Left lung (tissue), 14 donors: ENCODE measurements around the gene FKBP9. TPM values are rescaled to one million over a fixed set of nuclear protein-coding genes. Genes with fewer than 3 reads are reported as not detected.

ENCODE experiments used
- ATAC-seq: fragments of 200-7000 bp; cut with Tn5 transposase; one replicate; pipeline ENCODE4 v1.9.1; 2020; ENCODE audit warnings: moderate library complexity
- DNase-seq, 4 donors: peaks; one replicate each; pipeline ENCODE4 v3.0.0-alpha.2; 2013 to 2020
- H3K27ac ChIP-seq, 2 donors: fragments of 200-600 bp; sonication (generic) in 1 of 2; one replicate each; pipeline versions ENCODE4 v1.5.0 to v1.8.0; 2020 to 2021
- H3K27me3 ChIP-seq, 2 donors: fragments of 200-600 bp; sonication (generic) in 1 of 2; one replicate each; pipeline versions ENCODE4 v1.5.0 to v1.8.0; 2020 to 2021
- H3K36me3 ChIP-seq, 2 donors: fragments of 200-600 bp; sonication (generic) in 1 of 2; one replicate each; pipeline versions ENCODE4 v1.5.0 to v1.8.0; 2020 to 2021
- H3K4me1 ChIP-seq, 2 donors: fragments of 200-600 bp; one replicate each; pipeline ENCODE4 v1.8.0; 2021
- H3K4me3 ChIP-seq, 2 donors: fragments of 200-600 bp; sonication (generic) in 1 of 2; one replicate each; pipeline versions ENCODE4 v1.5.0 to v1.8.0; 2020 to 2021; ENCODE audit warnings: mild to moderate bottlenecking in 1 of 2
- H3K9me3 ChIP-seq, 2 donors: fragments of 200-600 bp; sonication (generic) in 1 of 2; one replicate each; pipeline versions ENCODE4 v1.5.0 to v1.8.0; 2020 to 2021
- intact Hi-C, 2 donors: fragments of 100-400 bp; cut with DNase I; formaldehyde crosslinking; loops; one replicate each; pipeline versions ENCODE4 v1.11.2 to v1.14.2; 2022
- long read RNA-seq, 12 donors: library from polyadenylated mRNA in 2 of 12; unstranded in 2 of 12; transcript quantifications; one replicate each; pipeline ENCODE4 v2.0.0 and lab custom pipeline, GENCODE V29; 2019 to 2026
- polyA plus RNA-seq, 6 donors: library from polyadenylated mRNA; unstranded; fragments of 120-200 nt; gene quantifications; one replicate each; pipeline ENCODE4 v1.2.1, GENCODE V29; 2013; ENCODE audit not compliant: insufficient read length in 6 of 6
- total RNA-seq, 2 donors: library from RNA; stranded (reverse); fragmentation: NEBNext Ultra II Directional; extraction: Animal tissue kit (Norgen Biotek cat#: 25700); gene quantifications; one replicate each; pipeline ENCODE4 v1.2.1, GENCODE V29; 2021
- TF ChIP-seq, protein P1 (sequence below), 2 donors: fragments of 200-600 bp; sonication (generic) in 1 of 2; IDR thresholded peaks; one replicate each; pipeline versions ENCODE4 v1.5.0 to v1.8.0; 2021; ENCODE audit warnings: antibody characterized with exemption in 2 of 2
- donor health status: DM: no; HTN: yes; CAD: no.
- donor health status: DM: no; HTN: no; CAD: no.

The FKBP9 gene, protein sequence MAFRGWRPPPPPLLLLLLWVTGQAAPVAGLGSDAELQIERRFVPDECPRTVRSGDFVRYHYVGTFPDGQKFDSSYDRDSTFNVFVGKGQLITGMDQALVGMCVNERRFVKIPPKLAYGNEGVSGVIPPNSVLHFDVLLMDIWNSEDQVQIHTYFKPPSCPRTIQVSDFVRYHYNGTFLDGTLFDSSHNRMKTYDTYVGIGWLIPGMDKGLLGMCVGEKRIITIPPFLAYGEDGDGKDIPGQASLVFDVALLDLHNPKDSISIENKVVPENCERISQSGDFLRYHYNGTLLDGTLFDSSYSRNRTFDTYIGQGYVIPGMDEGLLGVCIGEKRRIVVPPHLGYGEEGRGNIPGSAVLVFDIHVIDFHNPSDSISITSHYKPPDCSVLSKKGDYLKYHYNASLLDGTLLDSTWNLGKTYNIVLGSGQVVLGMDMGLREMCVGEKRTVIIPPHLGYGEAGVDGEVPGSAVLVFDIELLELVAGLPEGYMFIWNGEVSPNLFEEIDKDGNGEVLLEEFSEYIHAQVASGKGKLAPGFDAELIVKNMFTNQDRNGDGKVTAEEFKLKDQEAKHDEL
- total RNA-seq, result 100 to 1,000 TPM in 1 of 2 donors, 10 to 100 TPM in 1; 91.4 to 130 TPM
- 100 to 1,000 TPM; 169 to 264 (median 214) TPM for polyA plus RNA-seq
- long read RNA-seq, donor 1, transcript FKBP9-201 (10 exons, 3,462 nt), result major isoform, 42 of 125 reads
- long read RNA-seq, donor 1, partial matches to known transcripts, result 78 of 125 reads
- long read RNA-seq, donor 1, other reads (novel, unspliced or antisense), result 0 of 125 reads
- long read RNA-seq, donor 2, transcript FKBP9-201 (10 exons, 3,462 nt), result major isoform, 41 of 94 reads
- long read RNA-seq, donor 2, partial matches to known transcripts, result 17 of 94 reads
- long read RNA-seq, donor 2, other reads (novel, unspliced or antisense), result 32 of 94 reads
- long read RNA-seq, donor 3, transcript FKBP9-201 (10 exons, 3,462 nt), result major isoform, 29 of 34 reads
- long read RNA-seq, donor 3, partial matches to known transcripts, result 5 of 34 reads
- long read RNA-seq, donor 3, other reads (novel, unspliced or antisense), result 0 of 34 reads
- long read RNA-seq, donor 4, transcript FKBP9-201 (10 exons, 3,462 nt), result major isoform, 8 of 20 reads
- long read RNA-seq, donor 4, partial matches to known transcripts, result 3 of 20 reads
- long read RNA-seq, donor 4, other reads (novel, unspliced or antisense), result 8 of 20 reads
- long read RNA-seq, donor 5, transcript FKBP9-201 (10 exons, 3,462 nt), result major isoform, 28 of 270 reads
- long read RNA-seq, donor 5, partial matches to known transcripts, result 241 of 270 reads
- long read RNA-seq, donor 5, other reads (novel, unspliced or antisense), result 0 of 270 reads
- long read RNA-seq, donor 6, transcript FKBP9-201 (10 exons, 3,462 nt), result major isoform, 31 of 59 reads
- long read RNA-seq, donor 6, partial matches to known transcripts, result 5 of 59 reads
- long read RNA-seq, donor 6, other reads (novel, unspliced or antisense), result 21 of 59 reads
- long read RNA-seq, donor 7, transcript FKBP9-201 (10 exons, 3,462 nt), result major isoform, 17 of 25 reads
- long read RNA-seq, donor 7, partial matches to known transcripts, result 6 of 25 reads
- long read RNA-seq, donor 7, other reads (novel, unspliced or antisense), result 0 of 25 reads
- long read RNA-seq, donor 8, transcript FKBP9-201 (10 exons, 3,462 nt), result major isoform, 52 of 96 reads
- long read RNA-seq, donor 8, partial matches to known transcripts, result 42 of 96 reads
- long read RNA-seq, donor 8, other reads (novel, unspliced or antisense), result 0 of 96 reads
- long read RNA-seq, donor 9, partial matches to known transcripts, result 0 of 2 reads
- long read RNA-seq, donor 9, other reads (novel, unspliced or antisense), result 0 of 2 reads
- long read RNA-seq, donor 10, partial matches to known transcripts, result 0 of 8 reads
- long read RNA-seq, donor 10, other reads (novel, unspliced or antisense), result 4 of 8 reads
- long read RNA-seq, donor 11, transcript FKBP9-201 (10 exons, 3,462 nt), result major isoform, 13 of 30 reads
- long read RNA-seq, donor 11, partial matches to known transcripts, result 16 of 30 reads
- long read RNA-seq, donor 11, other reads (novel, unspliced or antisense), result 0 of 30 reads
- long read RNA-seq, donor 12, transcript FKBP9-201 (10 exons, 3,462 nt), result major isoform, 23 of 43 reads
- long read RNA-seq, donor 12, partial matches to known transcripts, result 20 of 43 reads
- long read RNA-seq, donor 12, other reads (novel, unspliced or antisense), result 0 of 43 reads

DNA sequence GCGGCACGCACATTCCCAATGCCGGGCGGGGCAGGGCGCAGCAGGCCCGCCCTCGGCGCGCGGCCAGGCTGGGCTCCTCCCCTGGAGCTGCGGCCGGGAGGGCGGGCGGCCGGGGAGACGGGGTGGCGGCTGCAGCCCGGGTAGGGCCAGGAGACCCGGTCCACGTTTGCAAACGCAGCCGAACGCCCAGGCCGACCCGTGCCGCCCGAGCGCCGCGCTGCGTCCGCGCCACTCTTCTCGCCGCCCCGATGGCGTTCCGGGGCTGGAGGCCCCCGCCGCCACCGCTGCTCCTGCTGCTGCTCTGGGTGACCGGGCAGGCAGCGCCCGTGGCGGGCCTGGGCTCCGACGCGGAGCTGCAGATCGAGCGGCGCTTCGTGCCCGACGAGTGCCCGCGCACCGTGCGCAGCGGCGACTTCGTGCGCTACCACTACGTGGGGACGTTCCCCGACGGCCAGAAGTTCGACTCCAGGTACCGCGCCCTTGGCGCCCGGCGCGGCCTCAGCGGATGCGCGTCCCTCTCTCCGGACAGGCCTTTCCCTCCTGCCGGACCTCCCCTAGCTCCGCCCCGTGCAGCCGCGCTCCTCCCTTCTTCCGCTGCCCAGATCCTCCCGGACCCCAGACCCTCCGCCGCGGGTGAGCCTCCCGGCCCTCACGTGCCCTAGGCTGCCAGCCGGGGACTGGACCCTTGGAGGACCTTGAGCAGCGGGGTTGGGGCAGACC, at the start of gene FKBP9:
FKBP9 (plus strand) TSS at position 115 of the 720 bp plus-strand sequence; CDS start at position 249, 134 bp downstream.
- Histone ChIP-seq H3K27me3 (peaks cover 0 to 11% of the 10 kb centered on the region in 2 donors), H3K4me3 (peak within 1 kb of the TSS; percentile 65 to 98), H3K27ac (peak within 1 kb of the TSS; percentile 90 to 95), H3K4me1 (peaks cover 3 to 21% of the 10 kb centered on the region in 2 donors), H3K9me3 (no peaks in the 10 kb centered on the region), H3K36me3 (no peaks in the 10 kb centered on the region)
- intact Hi-C loops, result no loop called here
- TF ChIP-seq, protein P1, sequence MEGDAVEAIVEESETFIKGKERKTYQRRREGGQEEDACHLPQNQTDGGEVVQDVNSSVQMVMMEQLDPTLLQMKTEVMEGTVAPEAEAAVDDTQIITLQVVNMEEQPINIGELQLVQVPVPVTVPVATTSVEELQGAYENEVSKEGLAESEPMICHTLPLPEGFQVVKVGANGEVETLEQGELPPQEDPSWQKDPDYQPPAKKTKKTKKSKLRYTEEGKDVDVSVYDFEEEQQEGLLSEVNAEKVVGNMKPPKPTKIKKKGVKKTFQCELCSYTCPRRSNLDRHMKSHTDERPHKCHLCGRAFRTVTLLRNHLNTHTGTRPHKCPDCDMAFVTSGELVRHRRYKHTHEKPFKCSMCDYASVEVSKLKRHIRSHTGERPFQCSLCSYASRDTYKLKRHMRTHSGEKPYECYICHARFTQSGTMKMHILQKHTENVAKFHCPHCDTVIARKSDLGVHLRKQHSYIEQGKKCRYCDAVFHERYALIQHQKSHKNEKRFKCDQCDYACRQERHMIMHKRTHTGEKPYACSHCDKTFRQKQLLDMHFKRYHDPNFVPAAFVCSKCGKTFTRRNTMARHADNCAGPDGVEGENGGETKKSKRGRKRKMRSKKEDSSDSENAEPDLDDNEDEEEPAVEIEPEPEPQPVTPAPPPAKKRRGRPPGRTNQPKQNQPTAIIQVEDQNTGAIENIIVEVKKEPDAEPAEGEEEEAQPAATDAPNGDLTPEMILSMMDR (IDR thresholded peaks at IDR 0.05), result no peak
- DNase-seq (peak; percentile 89 to 96 (median 93)), ATAC-seq (peak; percentile 96)

DNA sequence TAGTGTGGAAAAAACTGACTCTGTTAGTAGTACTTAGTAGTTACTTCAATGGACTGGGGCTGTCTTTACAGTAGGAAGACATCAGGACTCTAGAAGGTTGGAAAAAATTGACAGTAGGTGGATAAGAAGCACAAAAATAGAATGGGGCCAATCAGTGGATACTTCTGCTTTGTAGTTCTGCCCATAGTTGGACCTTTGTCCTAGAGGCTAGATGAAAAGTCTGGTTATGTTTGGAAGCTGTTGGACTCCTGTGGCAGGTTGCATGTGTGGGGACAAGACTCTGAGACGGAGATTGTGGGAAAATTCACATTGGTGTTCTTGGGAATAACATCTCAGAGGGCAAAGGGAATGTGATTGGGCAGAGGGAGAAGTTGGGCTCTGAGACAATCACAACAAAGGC, 47.0 kb upstream of the FKBP9 start:
- peaks cover 0 to 2% of the 10 kb centered on the region in 2 donors for H3K36me3 ChIP-seq
- intact Hi-C loops, result no loop called here

DNA sequence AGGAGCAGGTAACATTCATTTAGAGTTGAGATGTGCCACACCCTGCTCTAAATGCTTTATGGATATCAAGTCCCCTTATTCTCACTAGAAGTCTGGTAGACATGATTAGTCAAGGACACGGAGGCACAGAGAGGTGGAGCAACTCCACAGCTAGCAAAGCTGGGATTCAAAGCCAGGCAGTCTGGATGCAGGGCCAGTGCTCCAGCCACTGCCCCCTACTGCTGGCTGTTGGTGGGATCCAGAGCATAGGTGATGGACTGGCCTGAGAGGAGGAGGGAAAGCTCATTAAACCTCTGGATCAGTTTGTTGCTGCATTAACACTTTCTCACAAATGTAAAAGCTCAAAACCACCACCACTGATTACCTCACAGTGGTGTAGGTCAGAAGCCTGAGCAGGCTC, 43.1 kb upstream of the FKBP9 start:
- H3K36me3 ChIP-seq, result peaks cover 0 to 37% of the 10 kb centered on the region in 2 donors
- H3K4me3 ChIP-seq, result no peak overlapping the region
- no peaks in the 10 kb centered on the region for H3K9me3 ChIP-seq
- TF ChIP-seq, protein P1 (IDR thresholded peaks at IDR 0.05), result no peak
- H3K27me3 ChIP-seq, result no peaks in the 10 kb centered on the region
- H3K27ac ChIP-seq, result no peak overlapping the region
- ATAC-seq (no peak), DNase-seq (no peak)
- no peaks in the 10 kb centered on the region for H3K4me1 ChIP-seq
- intact Hi-C loops, result no loop called here

More for the DNA sequence above, 47.0 kb upstream of the FKBP9 start:
- TF ChIP-seq, protein P1 (IDR thresholded peaks at IDR 0.05), result no peak
- Histone ChIP-seq H3K4me3 (no peak overlapping the region), H3K4me1 (peaks cover 0 to 3% of the 10 kb centered on the region in 2 donors), H3K27ac (no peak overlapping the region), H3K9me3 (no peaks in the 10 kb centered on the region), H3K27me3 (no peaks in the 10 kb centered on the region)
- no peak for DNase-seq
- ATAC-seq, result no peak
